NCI-H510A (cell line): Measurements from ENCODE around the gene IGSF23.

ENCODE experiments used
- DNase-seq: peaks from one replicate; lab custom pipeline; 2025; lab: John Stamatoyannopoulos, UW

The IGSF23 gene

DNA sequence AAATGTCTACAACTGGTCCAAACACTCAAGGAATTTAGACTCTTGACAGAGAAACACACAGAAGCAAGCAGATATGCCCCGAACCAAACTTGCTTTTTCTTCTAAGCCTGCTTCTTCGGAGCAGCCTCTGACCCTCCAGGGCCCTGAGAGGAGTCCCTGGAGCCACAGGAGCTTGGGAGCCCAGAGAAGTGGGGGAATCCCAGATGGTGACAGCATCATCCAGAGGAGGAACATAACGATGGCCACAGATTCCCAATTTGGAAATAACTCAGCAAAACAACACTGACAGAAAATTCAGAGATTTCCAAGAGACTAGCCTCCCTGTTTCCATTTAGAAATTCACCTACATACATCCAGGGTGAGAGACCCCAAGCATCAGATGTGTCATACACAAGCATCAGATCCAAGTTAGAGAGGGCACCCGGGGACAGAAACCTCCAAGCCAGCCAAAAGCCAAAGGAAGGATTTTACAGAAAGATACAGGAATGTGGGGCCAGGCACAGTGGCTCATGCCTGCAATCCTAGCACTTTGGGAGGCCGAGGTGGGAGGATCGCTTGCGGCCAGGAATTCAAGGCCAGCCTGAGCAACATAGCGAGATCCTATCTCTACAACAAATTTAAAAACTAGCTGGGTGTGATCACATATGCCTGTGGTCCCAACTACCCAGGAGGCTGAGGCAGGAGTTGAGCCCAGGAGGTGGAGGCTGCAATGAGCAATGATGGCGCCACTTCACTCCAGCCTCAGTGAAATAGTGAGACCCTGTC, 28.3 kb downstream of the IGSF23 start:
- no peak for DNase-seq

DNA sequence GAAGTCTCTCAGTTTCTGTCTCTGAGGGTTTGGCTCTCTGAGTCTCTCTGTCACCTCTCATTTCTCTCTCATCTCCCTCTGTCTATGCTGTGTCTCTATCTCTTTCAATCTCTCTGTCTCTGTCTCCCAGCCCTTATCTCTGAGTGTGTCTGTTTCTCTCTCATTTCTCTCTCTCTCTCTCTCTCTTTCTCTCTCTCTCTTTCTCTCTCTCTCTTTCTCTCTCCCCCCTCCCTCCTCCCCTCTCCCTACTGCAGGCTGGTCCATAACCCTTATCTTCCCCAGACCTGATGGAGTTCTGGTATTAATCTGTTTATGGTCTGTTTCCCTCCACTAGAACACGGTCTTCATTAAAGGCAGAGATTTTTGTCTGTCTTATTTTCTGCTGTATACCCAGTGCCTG, 29.0 kb downstream of the IGSF23 start:
- DNase-seq: no peak

DNA sequence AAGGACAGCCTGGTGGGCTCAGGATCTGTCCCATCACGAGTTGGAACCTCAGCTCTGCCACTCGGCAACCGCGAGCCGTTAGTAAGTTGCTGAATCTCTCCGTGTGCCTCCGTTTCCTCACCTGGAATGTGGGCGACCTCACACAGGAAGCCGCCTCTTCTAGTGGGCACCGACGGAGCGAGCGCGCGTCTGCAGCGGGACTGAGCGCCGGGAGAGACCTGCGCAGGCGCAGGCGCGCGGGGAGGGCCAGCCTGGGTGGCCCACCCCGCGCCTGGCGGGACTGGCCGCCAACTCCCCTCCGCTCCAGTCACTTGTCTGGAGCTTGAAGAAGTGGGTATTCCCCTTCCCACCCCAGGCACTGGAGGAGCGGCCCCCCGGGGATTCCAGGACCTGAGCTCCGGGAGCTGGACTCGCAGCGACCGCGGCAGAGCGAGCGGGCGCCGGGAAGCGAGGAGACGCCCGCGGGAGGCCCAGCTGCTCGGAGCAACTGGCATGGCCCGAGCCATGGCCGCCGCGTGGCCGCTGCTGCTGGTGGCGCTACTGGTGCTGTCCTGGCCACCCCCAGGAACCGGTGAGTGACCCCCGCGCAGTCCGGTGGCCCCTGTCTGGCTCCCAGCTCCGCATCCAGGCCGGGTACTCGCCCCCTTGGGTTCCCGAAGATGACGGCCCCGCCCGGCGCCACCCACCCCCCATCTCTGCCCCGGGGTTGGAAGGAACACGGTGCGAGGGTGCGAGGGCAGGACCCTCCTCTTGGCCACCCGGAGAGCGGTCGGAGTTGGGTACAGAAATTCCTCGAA, 30.4 kb downstream of the IGSF23 start, which contains the start of gene PVR:
PVR (plus strand) TSS at position 306 of the 797 bp plus-strand sequence; CDS start at position 493, 187 bp downstream.
- peak; percentile 64 for DNase-seq

DNA sequence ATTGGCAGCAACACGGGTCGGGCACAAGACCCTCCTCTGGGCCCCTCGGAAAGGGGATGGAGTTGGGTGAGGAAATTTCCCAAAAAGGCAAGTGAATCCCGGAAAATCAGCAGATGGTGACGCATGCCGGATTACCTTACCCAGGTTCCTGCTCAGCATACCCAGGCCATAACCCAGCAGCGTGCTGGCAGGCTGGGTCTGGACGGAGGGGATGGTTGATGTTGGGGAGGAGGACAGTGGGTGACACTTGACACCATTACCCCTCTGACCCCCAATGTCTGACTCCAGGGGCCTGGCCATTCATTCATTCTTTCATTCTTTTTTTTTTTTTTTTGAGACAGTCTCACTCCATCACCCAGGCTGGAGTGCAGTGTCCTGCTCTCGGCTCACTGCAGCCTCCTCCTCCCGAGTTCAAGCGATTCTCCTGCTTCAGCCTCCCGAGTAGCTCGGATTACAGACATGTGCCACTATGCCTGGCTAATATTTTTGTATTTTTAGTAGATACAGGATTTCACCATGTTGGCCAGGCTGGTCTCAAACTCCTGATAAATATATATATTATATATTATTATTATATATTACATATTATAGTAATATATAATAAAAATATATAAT, 31.1 kb downstream of the IGSF23 start:
- DNase-seq: no peak

DNA sequence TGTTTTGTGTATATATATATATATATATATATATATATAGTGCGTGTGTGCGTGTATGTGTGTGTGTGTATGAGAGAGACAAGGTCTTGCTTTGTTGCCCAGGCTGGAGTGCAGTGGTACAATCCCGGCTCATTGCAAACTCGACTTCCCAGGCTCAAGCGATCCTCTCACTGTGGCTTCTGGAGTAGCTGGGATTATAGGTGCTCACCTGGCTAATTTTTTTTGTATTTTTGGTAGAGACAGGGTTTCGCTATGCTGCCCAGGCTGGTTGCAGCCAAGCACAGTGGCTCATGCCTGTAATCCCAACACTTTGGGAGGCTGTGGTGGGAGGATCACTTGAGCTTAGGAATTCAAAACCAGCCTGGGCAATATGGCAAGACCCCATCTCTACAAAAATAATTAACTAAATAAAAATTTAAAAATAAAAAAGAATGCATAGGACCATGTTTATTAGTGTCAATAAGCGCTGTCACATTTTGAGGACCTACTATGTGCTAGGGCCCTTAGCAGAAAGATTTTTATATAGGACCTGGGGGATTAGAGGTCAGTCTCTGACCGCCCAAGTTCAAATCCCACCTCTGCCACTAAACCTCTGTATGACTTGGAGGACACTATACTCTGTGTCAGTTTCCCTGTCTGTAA, 32.2 kb downstream of the IGSF23 start:
- no peak for DNase-seq

DNA sequence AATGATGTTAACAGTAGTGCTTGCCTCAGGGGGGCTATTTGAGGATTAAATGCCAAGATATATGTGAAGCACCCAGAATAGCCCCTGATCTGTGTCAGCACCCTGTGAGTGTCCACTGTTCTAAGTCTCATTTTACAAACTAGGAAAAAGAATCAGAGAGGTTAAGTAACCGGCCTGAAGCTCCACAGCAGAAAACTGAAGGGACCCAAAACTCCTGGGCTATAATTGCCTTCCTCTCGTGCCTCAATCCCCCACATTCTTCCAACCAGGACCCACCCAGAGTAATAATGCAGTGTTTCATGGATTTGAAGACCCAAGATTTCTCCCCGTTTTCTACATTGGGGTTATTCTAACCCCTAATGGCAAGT, 32.7 kb downstream of the IGSF23 start:
- DNase-seq: no peak

DNA sequence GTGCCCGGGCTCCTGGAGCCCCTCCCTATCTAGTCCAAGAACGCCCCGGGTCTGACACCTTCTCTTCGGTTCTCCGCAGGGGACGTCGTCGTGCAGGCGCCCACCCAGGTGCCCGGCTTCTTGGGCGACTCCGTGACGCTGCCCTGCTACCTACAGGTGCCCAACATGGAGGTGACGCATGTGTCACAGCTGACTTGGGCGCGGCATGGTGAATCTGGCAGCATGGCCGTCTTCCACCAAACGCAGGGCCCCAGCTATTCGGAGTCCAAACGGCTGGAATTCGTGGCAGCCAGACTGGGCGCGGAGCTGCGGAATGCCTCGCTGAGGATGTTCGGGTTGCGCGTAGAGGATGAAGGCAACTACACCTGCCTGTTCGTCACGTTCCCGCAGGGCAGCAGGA, 33.8 kb downstream of the IGSF23 start:
- no peak for DNase-seq

DNA sequence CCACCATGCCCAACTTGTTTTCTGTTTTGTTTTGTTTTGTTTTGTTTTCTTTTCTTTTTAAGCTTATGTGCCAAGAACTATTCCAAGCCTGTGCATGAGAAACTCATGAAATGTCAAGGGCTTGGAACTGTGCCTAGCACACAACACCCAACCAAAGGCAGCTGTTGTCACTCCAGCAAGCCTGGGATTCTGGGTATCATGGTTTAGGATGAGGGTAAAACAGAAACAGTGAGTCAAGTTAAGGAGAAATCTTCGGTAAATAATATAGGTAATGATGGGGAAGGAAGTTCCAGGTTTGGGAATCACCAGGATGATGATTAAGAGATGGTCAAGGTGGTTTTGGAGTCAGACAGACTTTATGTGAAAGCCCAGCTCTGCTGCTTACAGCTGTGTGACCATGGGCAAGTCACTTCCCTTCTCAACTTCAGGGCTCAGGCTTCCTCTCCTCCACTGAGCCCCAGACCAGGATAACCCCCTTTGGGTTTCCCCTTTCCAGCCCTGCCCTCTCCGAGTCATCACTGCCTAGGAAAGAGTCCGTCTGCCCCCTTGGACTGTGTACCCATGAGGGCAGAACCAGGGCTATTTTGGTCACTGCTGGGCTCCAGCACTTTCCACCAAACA, 35.4 kb downstream of the IGSF23 start:
- no peak for DNase-seq

DNA sequence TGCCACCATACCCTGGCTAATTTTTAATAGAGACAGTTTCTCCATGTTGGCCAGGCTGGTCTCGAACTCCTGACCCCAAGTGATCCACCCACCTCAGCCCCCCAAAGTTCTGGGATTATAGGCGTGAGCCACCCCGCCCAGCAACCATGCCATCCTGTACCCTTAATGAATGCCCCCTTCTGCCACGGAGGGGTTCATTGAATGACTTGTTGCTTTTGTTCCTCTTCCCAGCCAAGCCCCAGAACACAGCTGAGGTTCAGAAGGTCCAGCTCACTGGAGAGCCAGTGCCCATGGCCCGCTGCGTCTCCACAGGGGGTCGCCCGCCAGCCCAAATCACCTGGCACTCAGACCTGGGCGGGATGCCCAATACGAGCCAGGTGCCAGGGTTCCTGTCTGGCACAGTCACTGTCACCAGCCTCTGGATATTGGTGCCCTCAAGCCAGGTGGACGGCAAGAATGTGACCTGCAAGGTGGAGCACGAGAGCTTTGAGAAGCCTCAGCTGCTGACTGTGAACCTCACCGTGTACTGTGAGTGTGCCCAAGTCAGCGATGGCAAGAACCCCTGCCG, 36.3 kb downstream of the IGSF23 start:
- DNase-seq: no peak

DNA sequence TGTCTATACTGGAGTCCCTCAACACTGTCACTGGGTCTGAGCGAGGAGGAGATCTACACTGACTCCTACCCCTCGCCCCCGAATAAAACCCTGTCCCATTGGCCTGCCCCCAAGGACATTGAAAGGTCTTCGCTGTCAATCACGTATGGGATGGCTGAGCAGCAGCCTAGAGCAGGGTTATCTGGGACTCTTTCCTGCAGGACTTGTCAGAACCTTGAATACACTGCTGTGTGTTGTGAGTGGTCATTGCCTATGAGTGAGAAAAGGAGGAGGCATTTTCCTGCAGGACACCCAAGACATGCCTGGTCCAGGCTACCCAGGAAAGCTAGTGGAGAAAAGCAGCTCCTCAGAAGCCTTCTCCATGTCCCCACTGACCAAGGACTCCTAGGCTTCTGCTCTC, 40.0 kb downstream of the IGSF23 start:
- no peak for DNase-seq

DNA sequence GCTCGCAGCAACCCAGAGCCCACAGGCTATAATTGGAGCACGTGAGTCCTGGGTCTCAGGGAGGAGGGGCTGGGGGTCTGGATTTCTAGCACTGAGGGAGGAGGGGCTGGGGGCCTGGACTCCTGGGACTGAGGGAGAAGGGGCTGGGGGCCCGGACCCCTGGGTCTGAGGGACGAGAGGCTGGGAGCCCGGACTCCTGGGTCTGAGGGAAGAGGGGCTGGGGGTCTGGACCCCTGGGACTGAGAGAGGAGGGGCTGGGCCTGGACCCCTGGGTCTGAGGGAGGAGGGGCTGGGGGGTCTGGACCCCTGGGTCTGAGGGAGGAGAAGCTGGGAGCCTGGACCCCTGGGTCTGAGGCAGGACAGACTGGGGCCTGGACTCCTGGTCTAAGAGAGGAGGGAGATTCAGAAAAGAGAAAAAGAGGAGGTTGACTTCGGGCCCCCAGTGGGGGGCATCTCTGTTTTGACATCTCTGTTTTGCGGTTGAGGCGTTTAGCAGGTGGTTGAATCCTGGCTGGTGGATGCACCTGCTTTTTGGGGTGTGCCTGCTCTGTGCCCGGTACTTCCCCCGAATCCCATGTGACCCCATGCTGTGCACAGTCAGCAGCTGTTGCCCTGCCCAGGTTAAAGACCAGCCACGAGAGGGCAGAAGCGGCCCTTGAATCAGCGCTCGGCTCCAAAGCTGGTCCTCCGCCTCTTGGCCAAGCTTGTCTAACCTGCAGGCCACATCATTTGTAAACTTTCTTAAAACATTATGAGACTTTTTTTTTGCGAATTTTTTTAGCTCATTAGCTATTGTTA, 40.8 kb downstream of the IGSF23 start:
- no peak for DNase-seq

DNA sequence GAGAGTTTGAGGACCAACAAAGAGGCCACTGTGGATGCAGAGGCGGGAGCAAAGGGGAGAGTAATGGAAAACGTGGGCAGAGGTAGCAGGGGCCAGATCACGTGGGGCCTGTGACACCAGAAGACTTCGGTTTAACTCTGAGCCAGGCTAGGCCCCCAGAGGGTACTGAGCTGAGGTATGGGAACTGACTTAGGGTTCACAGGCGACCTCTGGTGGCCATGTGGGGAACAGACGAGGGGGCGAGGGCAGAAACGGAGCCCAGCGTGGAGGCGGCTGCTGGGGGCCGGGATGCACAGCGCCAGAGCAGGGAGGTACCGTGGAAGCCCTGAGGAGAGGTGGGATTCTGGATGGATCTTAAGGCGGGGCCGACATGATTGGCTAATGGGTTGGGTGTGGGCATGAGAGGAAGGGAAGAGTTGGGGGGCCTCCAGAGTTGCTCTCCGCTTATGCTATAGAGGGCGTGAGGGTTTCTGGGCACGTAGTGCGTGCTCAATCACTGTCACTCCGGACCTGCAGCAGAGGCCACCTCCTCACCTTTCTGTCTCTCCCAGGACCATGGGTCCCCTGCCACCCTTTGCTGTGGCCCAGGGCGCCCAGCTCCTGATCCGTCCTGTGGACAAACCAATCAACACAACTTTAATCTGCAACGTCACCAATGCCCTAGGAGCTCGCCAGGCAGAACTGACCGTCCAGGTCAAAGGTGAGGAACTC, 44.0 kb downstream of the IGSF23 start:
- DNase-seq: no peak

DNA sequence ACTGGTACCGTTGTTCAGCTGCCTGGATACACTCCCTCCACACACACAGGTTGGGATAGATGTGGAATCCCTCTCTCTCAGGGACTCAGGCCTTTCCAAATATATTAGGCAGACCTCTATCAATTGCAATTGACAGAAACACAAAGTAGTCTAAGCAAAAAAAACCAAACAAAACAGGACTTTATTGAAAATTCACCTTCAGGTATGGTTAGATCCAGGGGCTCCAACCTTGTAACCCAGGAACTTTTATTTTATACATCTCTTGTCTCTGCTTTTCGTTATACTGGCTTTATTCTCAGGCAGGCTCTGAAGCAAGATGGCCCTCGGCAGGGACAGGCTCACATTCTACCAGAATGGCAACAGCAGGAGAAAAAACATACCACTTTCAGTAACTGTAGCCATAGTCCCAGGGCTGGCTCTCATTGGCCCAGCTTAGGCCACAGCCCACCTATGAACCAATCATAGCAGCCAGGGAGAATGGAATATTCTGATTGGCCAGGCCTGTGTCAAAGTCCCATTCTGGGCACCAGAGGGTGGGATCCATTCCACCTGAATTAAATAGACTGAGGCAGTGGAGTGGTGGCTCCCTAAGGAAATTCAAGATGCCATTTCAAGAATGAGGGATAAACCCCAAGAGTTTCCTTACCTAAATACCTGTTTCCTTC, 44.8 kb downstream of the IGSF23 start:
- DNase-seq: no peak

DNA sequence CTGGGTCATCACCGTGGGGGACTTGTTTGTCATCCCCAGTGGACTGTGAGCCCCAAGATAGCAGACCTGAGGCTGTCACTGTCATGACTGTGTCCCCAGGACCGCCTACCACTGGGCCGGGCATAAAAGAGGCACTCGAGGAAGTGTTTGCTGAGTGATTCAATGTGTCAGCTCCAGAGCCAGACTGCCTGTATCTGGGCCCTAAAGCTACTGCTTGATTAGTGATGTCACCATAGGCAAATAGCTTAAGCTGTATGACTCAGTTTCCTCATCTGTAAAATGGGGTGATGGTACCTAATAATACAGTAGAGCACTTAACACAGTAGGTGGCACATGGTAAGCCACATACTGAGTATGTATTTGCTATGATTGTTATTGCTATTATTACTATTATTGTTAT, 46.7 kb downstream of the IGSF23 start:
- DNase-seq: no peak

DNA sequence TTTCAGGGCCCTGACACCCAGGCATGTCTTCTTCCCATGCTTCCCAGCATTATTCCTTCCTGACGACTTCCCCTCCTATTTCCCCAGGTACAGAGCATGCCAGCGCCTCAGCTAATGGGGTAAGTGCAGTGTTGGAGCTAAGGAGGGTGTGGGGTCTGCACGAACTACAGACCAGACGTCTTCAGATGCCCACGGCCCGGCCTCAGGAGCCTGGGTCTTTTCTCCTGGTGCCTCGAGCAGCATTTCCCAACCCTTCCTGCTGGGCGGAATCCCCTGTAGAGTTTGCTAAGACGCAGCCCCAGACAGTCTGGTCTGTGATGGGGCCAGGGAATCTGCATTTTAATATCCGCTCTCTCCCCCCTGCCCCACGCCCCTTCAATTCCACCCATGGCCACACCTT, 47.8 kb downstream of the IGSF23 start:
- no peak for DNase-seq

DNA sequence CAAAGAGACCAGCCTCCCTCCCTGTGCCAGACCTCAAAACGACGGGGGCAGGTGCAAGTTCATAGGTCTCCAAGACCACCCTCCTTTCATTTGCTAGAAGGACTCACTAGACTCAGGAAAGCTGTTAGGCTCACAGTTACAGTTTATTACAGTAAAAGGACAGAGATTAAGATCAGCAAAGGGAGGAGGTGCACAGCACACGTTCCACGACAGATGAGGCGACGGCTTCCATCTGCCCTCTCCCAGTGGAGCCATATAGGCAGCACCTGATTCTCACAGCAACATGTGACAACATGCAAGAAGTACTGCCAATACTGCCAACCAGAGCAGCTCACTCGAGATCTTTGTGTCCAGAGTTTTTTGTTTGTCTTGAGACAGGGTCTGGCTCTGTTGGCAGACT, 48.5 kb downstream of the IGSF23 start:
- no peak for DNase-seq

DNA sequence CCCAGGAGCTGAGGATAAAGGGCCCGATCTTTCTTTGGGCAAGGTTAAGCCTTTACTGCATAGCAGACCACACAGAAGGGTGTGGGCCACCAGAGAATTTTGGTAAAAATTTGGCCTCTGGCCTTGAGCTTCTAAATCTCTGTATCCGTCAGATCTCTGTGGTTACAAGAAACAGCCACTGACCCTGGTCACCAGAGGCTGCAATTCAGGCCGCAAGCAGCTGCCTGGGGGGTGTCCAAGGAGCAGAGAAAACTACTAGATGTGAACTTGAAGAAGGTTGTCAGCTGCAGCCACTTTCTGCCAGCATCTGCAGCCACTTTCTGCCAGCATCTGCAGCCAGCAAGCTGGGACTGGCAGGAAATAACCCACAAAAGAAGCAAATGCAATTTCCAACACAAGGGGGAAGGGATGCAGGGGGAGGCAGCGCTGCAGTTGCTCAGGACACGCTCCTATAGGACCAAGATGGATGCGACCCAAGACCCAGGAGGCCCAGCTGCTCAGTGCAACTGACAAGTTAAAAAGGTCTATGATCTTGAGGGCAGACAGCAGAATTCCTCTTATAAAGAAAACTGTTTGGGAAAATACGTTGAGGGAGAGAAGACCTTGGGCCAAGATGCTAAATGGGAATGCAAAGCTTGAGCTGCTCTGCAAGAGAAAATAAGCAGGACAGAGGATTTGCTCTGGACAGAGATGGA, 49.5 kb downstream of the IGSF23 start:
- DNase-seq: no peak

DNA sequence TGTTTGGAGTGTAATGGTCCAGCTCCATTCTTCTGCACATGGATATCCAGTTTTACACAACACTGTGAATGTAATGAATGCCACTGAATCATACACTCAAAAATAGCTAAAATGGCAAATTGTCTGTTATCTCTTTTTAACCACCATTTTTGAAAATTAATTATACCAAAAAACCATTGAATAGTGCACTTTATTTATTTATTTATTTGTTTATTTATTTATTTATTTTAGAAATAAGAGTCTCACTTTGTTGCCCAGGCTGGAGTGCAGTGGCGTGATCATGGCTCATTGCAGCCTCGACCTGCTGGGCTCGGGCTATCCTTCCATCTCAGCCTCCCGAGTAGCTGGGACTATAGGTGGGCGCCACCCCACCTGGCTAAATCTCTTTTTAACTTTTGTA, 50.6 kb downstream of the IGSF23 start:
- no peak for DNase-seq

DNA sequence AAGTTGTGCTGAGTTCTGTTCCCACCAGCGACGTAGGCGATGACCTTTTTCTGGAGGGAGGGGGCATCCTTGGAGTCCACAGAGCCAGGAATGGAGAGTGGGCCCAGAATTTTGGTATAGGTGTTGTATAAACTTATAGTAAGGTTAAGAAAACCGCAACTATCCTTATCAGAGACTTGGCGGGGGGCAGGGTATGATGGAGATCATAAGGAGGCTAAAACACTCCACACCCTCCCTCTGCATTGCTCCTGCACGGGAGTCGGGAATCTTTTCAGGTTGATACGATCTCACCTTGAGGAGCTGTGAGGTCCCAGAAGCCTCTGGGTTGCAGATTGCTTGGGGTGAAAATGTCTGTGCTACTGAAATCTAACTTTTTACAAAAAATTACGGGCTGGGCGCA, 51.6 kb downstream of the IGSF23 start:
- DNase-seq: no peak
